MG63 (cell line): ENCODE data around the gene CNTN3. TPM values are rescaled to one million over a fixed set of nuclear protein-coding genes. Genes with fewer than 3 reads are reported as not detected.

Experiments
- DNase-seq: peaks from one replicate; pipeline ENCODE4 v3.0.0-alpha.2; 2020
- H3K27me3 ChIP-seq: fragments of 250-450 bp; sonication (Bioruptor Pico); 2 replicates; pipeline ENCODE4 v1.5.1; 2020; ENCODE audit warnings: mild to moderate bottlenecking, moderate library complexity
- H3K36me3 ChIP-seq: fragments of 250-450 bp; sonication (Bioruptor Pico); 2 replicates; pipeline ENCODE4 v1.5.1; 2020; ENCODE audit warnings: mild to moderate bottlenecking, moderate library complexity
- H3K4me3 ChIP-seq: fragments of 250-450 bp; sonication (Bioruptor Pico); 2 replicates; pipeline ENCODE4 v1.5.1; 2020; ENCODE audit warnings: mild to moderate bottlenecking, moderate library complexity
- H3K9me3 ChIP-seq: fragments of 250-450 bp; sonication (Bioruptor Pico); 2 replicates; pipeline ENCODE4 v1.5.1; 2020; ENCODE audit warnings: mild to moderate bottlenecking, moderate library complexity
- total RNA-seq: library from RNA; depleted of rRNA; stranded (reverse); fragments of >200 nt; shearing (Covaris generic); gene quantifications from 2 replicates; pipeline ENCODE4 v1.2.3, GENCODE V29; 2014; ENCODE audit warnings: low replicate concordance

The CNTN3 gene
- total RNA-seq, 1 experiment from 2014 or later, result 0.07 TPM

DNA sequence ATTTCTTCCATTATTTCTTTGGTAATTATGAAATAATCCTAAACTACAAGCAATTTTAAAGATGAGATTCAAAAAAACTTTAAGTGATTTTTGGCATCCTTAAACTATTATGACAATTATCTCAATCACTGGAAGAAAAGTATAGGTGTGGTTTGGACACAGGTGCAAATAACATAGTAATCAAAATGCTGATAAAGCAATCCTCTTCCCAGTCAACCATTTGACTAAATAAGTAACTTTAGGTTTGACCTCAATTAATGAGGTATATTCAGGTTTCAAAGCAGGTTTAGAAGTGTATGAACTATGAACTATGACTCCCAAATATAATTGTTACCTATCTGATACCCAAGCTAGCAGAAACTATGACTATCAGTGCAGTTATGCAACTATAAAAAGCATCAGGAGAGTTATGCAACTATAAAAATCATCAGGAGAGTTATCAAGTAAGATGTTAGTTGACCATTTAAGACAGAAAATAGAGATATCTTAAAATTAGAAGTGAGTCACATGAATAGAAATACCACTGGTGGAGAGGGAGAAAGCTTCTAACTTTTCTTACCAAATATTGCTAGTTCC, 8.9 kb upstream of the CNTN3 start:
- Histone ChIP-seq H3K9me3 (no peaks in the 10 kb centered on the region), H3K4me3 (no peak overlapping the region), H3K36me3 (no peaks in the 10 kb centered on the region), H3K27me3 (no peaks in the 10 kb centered on the region)
- DNase-seq, result no peak

DNA sequence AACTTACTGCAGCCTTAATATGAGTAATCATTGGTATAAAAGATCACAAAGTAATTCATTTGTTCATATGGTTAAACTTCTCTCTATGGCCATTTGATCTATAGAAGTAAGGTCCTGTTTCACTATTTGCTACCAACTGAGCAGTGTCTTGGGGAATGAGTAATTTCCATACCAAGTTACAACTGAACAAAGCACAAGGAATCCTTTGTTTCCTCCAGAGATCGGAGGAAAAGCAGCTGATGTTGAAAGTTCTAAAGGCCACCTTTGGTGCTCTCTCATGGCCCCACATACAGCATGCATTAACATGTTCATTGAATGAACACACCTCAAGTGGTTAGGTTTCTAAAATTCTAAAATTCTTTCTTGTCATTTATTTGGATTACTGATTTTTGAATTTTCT, 7.1 kb upstream of the CNTN3 start:
- no peak for DNase-seq
- H3K9me3 ChIP-seq, result no peaks in the 10 kb centered on the region
- H3K4me3 ChIP-seq, result no peak overlapping the region
- H3K36me3 ChIP-seq, result no peaks in the 10 kb centered on the region
- H3K27me3 ChIP-seq, result no peaks in the 10 kb centered on the region

DNA sequence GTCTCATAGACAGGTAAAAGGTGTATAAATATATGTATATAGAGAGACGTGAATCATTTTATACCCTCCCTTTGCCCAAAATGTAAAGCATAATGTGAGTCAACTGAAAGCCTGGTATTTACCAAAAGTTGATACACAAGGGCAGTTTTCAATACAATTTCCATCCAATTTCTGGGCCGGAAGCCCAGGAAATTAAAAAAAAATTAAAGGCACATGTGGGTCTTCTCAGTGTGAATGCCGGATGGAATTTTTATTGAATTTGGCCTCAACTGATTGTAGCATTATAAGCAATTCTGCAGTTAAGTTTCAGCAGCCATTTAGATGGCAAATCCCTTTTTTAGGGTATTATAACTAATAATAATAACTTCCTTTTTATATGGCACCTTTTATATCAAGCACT, 3.3 kb upstream of the CNTN3 start:
- no peaks in the 10 kb centered on the region for H3K27me3 ChIP-seq
- H3K4me3 ChIP-seq, result no peak overlapping the region
- no peak for DNase-seq
- no peaks in the 10 kb centered on the region for H3K9me3 ChIP-seq
- no peaks in the 10 kb centered on the region for H3K36me3 ChIP-seq

DNA sequence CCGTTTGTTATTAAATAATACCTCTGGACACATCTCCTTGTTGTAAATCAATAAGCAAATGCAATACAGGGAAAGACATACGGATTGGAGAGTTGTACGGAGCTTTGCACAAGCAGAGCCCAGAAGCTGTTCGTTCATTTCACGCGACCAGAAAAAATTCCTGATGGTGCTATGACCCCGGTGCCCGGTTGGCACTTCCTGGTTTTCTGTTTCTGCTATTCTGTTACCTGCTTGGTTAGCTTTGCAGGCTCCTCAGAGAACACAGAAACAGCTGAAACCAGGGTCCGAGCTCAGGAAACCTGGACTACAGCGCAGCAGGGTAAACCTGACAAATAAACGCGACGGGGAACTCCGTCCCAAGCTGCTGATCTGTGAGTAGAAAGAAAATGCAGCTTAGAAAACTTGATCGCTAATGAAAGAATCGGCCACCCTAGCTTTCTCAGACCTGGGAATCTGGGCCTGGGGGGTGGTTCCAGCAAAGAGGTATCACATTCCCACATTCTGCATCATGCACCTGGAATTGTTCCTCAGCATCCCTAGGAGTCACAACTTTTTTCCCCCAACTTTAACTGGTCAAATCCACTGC, 845 bp downstream of the CNTN3 start:
- Histone ChIP-seq H3K4me3 (peak overlapping the region; percentile 23; the same call in 1 of the 2 replicates), H3K9me3 (no peaks in the 10 kb centered on the region), H3K27me3 (no peaks in the 10 kb centered on the region), H3K36me3 (no peaks in the 10 kb centered on the region)
- no peak for DNase-seq

DNA sequence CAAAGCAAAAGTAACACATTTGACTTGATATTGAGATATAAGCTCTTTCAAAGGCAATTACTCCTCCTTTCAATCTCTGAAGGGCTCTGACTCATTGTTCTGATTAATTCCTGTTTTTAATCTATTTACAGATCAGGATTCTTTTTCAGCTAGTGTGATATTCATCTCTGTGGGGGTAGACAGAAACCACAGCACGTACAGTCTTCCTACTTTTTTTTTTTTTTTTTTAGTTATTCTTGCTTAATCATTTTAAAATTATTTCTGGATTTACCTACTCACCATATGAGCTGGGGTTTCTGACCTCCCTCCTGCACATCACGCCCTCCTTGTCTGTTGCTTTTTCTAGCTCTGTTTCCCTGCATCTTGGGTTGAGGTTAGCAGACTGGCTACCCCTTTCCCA, 1.4 kb downstream of the CNTN3 start:
- no peaks in the 10 kb centered on the region for H3K9me3 ChIP-seq
- DNase-seq, result no peak
- no peaks in the 10 kb centered on the region for H3K36me3 ChIP-seq
- H3K27me3 ChIP-seq, result no peaks in the 10 kb centered on the region
- no peak overlapping the region for H3K4me3 ChIP-seq

DNA sequence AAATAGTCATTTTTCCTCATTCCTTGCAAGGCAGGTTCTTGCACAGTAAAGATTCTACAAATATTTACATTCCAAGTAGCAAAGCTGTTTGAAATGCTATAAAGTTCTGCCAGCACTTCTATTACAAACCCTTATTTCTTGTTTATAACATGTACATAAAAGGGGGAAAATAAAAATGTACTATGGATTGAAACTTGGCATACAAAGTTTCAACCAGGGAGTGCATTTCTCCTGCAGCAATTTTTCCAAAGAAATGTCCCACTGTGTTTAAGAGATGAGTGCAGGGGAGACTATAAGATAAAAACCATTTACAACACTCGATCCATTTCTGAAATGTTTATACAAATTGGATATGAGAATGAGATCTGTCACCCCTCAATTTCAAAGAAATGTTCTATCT, 3.3 kb downstream of the CNTN3 start:
- Histone ChIP-seq H3K27me3 (no peaks in the 10 kb centered on the region), H3K9me3 (no peaks in the 10 kb centered on the region), H3K4me3 (no peak overlapping the region), H3K36me3 (no peaks in the 10 kb centered on the region)
- DNase-seq, result no peak

DNA sequence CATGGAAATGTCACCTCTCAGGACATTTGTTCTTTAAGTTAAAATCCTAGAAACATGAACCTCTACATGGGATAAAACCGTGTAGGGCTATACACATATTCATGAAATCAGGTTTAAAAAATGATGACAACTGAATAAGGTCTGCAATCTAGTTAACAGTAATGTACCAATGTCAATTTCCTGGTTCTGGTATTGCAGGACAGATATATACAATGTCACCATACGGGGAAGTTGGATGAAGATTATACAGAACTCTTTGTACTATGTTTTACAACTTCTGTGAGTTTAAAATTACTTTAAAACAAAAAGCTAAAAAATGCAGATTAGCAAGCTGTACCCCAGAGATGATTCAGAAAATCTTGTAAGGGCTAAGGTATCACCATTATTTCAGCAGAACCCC, 6.7 kb downstream of the CNTN3 start:
- no peaks in the 10 kb centered on the region for H3K27me3 ChIP-seq
- H3K36me3 ChIP-seq, result no peaks in the 10 kb centered on the region
- no peak overlapping the region for H3K4me3 ChIP-seq
- DNase-seq, result no peak
- H3K9me3 ChIP-seq, result no peaks in the 10 kb centered on the region

DNA sequence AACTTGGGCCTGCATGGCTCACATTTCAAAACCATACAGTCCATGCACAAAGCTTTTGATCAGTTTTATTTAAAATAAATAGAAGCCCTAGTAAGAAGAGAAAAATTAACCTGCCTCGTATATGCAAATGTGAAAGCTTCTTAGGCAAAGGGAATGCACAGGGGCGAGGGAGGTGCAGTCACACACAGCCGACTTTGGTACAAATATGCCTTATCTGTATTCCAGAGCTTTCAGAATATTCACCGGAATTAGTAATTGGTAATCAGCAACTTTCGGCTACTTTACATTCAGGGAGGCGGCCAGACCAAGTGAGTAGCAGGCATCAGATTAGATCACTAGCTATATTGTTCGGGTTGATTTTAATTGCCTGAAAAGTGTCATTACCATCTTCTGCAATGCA, 7.5 kb downstream of the CNTN3 start:
- DNase-seq, result no peak
- no peaks in the 10 kb centered on the region for H3K27me3 ChIP-seq
- H3K36me3 ChIP-seq, result no peaks in the 10 kb centered on the region
- no peak overlapping the region for H3K4me3 ChIP-seq
- H3K9me3 ChIP-seq, result no peaks in the 10 kb centered on the region

DNA sequence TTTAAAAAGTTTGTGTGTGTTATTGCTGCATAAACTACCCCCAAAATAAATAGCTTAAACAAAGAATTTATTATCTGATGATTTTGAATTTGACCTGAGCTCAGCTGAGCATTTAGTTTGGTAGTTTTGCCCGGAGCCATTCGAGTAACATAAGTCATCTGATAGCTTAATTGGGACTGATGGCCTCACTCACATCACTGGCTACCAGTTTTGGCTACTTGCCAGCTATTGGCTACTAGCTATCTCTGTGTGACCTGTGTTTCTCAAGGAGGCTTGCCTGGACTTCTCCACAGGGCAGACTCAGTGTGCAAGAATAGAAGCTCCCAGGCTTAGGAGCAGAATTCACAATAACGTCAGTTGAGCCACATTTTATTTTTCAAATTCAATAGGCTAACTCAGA, 9.0 kb downstream of the CNTN3 start:
- no peak for DNase-seq
- Histone ChIP-seq H3K9me3 (no peaks in the 10 kb centered on the region), H3K27me3 (no peaks in the 10 kb centered on the region), H3K4me3 (no peak overlapping the region), H3K36me3 (no peaks in the 10 kb centered on the region)

DNA sequence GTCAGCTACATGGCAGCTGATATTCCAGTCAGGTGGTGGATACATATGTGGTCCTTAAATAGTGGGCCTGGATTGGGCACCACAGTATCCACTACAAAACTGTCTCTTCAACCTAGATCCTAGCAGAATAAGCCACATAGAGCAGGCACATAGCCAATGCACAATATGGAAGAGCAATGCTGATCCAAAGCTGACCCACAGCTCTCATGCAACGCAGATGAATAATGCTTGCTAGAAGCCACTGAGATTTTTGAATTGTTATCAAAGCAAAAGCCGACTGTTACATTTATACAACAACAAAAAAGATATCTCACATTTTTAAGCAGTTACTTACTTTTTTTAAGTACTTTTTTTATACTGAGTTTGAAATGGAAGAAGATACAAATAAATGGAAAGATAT, 11.2 kb downstream of the CNTN3 start:
- no peak for DNase-seq
- Histone ChIP-seq H3K4me3 (no peak overlapping the region), H3K9me3 (no peaks in the 10 kb centered on the region), H3K27me3 (no peaks in the 10 kb centered on the region), H3K36me3 (no peaks in the 10 kb centered on the region)

DNA sequence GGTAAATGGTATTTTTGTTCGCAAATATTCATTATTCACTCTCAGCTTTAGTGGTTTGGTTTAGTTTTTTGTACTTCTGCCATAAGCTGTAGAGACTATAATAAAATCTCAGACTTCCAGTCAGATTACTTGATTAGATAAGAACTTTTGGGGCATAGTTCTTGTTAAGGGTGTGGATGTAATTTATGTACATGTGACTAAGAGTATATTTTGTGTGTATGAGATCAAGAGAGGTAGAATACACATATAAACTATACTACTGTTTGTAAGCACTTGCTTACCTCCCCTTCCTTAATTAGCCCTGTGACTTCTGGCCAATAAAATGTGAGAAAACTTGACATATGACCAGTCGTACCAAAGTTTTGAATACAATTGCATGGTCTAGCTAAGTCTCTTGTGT, 12.0 kb downstream of the CNTN3 start:
- DNase-seq, result no peak
- Histone ChIP-seq H3K36me3 (no peaks in the 10 kb centered on the region), H3K9me3 (no peaks in the 10 kb centered on the region), H3K27me3 (no peaks in the 10 kb centered on the region), H3K4me3 (no peak overlapping the region)

DNA sequence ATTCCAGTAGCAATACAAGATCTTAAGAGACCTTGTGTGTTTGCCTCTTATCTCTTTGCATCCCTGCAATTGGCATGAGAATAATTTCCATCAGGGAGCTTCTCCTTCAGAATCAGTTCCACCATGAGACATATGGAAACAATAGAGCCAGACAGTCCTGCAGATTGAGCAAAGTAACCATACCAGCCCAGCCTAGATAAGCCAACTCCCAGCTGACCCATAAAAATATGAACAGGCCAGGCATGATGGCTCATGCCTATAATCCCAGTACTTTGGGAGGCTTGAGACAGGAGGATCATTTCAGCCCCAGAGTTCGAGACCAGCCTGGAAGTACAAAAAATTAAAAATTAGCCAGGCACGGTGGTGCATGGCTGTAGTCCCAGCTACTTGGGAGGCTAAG, 12.7 kb downstream of the CNTN3 start:
- Histone ChIP-seq H3K9me3 (no peaks in the 10 kb centered on the region), H3K27me3 (no peaks in the 10 kb centered on the region), H3K4me3 (no peak overlapping the region), H3K36me3 (no peaks in the 10 kb centered on the region)
- no peak for DNase-seq

DNA sequence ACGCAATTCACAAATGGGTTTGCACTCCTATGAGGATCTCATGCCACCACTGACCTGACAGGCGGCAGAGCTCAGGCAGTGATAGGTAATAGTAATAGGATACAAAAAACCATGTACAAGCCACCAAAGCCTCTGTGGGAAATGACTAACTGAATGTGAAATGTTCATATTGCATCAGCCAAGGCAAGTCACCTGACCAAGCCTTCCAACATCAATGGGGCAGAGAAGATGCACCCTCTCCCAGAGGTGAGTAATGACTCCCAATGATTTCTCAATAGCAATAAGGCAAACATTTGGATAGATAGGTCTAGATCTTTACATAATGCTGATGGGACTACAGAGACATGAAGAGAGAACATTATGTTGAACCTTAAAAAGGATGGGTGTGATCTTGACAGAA, 14.9 kb downstream of the CNTN3 start:
- no peak for DNase-seq
- no peaks in the 10 kb centered on the region for H3K9me3 ChIP-seq
- no peaks in the 10 kb centered on the region for H3K36me3 ChIP-seq
- no peaks in the 10 kb centered on the region for H3K27me3 ChIP-seq
- no peak overlapping the region for H3K4me3 ChIP-seq

DNA sequence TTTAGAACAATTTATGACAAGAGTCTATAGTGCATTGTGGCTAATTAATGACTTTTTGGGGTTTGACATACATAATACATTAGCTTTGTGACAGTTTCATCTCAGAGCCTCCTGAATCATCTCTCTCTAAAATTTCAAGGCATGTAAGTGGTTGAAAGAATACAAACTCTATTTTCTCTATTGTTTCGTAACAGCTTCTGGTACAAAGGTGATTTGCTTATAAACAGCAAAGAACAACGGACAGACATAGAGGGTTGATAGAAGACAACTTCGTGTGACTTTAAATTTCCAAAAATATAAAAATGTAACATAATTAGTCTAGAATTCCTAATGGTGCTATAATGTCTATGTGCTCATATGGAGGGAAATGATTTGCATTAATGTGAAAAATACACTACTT, 21.3 kb downstream of the CNTN3 start:
- Histone ChIP-seq H3K36me3 (no peaks in the 10 kb centered on the region), H3K4me3 (no peak overlapping the region), H3K9me3 (no peaks in the 10 kb centered on the region), H3K27me3 (no peaks in the 10 kb centered on the region)
- DNase-seq, result no peak

DNA sequence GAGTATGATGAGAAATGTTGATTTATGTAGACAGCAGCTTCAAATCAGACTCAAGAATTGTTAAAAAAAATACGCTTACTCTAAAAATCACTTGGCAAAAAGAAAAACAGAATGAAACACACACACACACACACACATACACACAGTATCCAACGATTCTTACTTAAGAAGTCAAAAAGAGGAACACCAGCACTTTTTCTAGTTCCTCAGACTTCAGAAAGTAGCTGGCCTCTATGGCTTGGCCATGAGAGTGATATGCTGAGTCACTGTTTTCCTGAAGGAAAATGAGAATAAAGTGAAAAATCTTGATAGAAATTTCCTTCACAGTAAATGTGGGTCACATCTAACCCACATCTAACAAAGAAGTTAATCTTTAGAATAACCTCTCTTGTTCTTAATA, 22.1 kb downstream of the CNTN3 start:
- DNase-seq, result no peak
- H3K4me3 ChIP-seq, result no peak overlapping the region
- no peaks in the 10 kb centered on the region for H3K9me3 ChIP-seq
- no peaks in the 10 kb centered on the region for H3K36me3 ChIP-seq
- H3K27me3 ChIP-seq, result no peaks in the 10 kb centered on the region

DNA sequence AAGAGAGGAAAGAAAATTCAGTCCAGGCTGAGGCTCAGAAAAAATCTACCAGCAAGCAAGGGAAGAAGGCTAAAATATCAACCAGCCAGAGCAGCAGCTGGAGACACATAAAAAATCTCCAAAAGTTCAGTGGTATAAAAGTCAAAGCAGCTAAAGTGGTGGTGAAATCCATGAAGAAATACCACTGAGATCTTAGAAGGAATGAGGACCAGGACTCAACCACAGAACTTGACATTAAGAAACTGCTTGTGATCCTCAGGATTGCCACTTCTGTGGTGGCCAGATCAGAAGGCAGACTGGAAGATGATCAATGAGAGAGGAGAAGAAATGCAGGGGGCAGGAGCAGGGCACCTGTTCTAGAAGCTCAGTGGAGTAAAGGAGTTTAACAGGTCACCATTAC, 22.5 kb downstream of the CNTN3 start:
- Histone ChIP-seq H3K27me3 (no peaks in the 10 kb centered on the region), H3K36me3 (no peaks in the 10 kb centered on the region), H3K4me3 (no peak overlapping the region), H3K9me3 (no peaks in the 10 kb centered on the region)
- no peak for DNase-seq

DNA sequence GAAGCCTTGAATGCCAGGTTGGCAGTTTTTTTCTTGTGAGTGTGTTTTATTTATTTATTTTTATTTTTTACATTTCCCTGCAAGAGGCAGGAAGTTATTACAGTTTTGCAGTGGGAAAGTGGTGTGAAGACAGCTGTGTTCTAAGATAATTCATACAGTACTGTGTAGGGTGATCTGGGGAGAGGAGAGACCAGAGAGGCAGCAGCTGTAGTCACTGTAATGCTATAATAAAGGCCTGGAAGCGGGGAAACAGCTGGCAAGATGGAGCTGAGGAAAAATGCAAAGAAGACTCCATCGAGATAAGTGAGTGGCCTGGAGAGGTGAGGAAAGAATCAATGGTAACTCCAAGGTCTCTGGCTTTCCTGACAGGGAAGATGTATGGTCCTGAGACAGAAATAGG, 23.1 kb downstream of the CNTN3 start:
- no peaks in the 10 kb centered on the region for H3K36me3 ChIP-seq
- DNase-seq, result no peak
- no peaks in the 10 kb centered on the region for H3K27me3 ChIP-seq
- no peak overlapping the region for H3K4me3 ChIP-seq
- H3K9me3 ChIP-seq, result no peaks in the 10 kb centered on the region

DNA sequence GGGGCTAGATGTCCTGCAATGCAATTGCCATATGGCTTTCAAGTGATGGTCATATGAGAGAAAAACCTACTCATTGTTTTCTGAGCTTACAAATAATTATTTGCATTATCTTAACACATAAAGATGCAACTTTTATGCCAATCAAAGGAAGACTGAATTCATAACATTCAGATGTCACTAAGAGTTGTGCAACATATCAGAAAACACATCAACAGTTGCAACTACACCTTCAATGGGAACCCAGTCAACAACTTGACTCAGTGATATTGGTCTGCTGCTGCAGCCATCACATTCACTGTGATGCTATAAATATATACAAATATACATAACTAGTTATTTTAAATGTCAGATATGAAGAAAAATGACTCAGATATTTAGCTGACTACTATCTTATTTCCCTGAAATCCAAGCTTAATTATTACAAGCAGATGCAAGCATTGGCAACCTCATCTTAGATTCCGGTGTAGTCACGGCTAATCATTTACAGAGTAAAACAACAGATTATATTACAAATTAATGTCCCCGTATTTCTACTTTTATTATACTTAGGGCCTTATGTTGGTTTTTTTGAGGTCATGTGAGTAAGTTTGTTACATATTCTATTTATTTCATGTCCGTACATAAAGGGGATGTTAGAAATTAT, 23.7 kb downstream of the CNTN3 start:
- DNase-seq, result no peak
- Histone ChIP-seq H3K9me3 (no peaks in the 10 kb centered on the region), H3K36me3 (no peaks in the 10 kb centered on the region), H3K27me3 (no peaks in the 10 kb centered on the region), H3K4me3 (no peak overlapping the region)
